AG09319 (cell line): ENCODE results near the gene GARIN5A.

Experiments
- DNase-seq: peaks from one replicate; pipeline ENCODE4 v3.0.0-alpha.2; 2010; ENCODE audit warnings: low read depth; ENCODE audit errors: extremely low read depth
- CTCF ChIP-seq: IDR thresholded peaks from 2 replicates; pipeline ENCODE4 v1.5.1; 2011; ENCODE audit warnings: low read depth, mild to moderate bottlenecking, inconsistent platforms, low read length, moderate library complexity

The GARIN5A gene

GRCh38 chr19:50460161-50460765 is 16.4 kb downstream of the GARIN5A start:
- TF ChIP-seq CTCF: no peak
- no peak for DNase-seq

- TF ChIP-seq CTCF: no peak
- DNase-seq: no peak
These were observed 17.0 kb downstream of the GARIN5A start for GRCh38 chr19:50459638-50460037.

GRCh38 chr19:50459067-50459456 is 17.6 kb downstream of the GARIN5A start:
- DNase-seq: no peak
- no peak for TF ChIP-seq CTCF

GRCh38 chr19:50458396-50459066 is 18.1 kb downstream of the GARIN5A start:
- DNase-seq: no peak
- TF ChIP-seq CTCF: no peak

- TF ChIP-seq CTCF: no peak
- DNase-seq: no peak
These were observed 19.3 kb downstream of the GARIN5A start for GRCh38 chr19:50457300-50457699.

GRCh38 chr19:50455992-50456391 is 20.7 kb downstream of the GARIN5A start:
- no peak for TF ChIP-seq CTCF
- DNase-seq: no peak

GRCh38 chr19:50453243-50453642 is 23.4 kb downstream of the GARIN5A start:
- TF ChIP-seq CTCF: no peak
- DNase-seq: no peak
